ENCODE results near the gene F13A1.

The F13A1 gene

DNA sequence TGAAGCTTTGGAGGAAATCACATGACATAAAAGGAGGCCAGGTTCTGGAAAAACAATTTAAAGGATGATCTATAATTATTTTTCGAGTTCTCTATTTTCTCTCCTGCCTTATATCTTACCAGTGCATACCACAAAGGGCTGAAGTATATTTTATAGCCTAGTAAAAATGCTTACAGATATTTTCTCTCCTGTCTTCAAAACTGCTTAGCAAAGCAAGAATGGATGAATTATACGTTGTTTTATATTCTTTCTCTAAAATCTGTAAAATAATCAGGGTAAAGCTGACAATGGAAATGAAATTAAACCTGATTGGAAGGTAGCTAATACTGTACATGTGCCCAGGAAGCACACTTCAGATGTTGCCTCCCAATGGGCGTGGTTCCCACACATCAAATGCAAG lies 123.7 kb downstream of the F13A1 start:
- TF ChIP-seq, protein P1, sequence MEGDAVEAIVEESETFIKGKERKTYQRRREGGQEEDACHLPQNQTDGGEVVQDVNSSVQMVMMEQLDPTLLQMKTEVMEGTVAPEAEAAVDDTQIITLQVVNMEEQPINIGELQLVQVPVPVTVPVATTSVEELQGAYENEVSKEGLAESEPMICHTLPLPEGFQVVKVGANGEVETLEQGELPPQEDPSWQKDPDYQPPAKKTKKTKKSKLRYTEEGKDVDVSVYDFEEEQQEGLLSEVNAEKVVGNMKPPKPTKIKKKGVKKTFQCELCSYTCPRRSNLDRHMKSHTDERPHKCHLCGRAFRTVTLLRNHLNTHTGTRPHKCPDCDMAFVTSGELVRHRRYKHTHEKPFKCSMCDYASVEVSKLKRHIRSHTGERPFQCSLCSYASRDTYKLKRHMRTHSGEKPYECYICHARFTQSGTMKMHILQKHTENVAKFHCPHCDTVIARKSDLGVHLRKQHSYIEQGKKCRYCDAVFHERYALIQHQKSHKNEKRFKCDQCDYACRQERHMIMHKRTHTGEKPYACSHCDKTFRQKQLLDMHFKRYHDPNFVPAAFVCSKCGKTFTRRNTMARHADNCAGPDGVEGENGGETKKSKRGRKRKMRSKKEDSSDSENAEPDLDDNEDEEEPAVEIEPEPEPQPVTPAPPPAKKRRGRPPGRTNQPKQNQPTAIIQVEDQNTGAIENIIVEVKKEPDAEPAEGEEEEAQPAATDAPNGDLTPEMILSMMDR (IDR thresholded peaks at IDR 0.05; ENCODE audit: poor library complexity, severe bottlenecking) = no peak
- no peak for DNase-seq (ENCODE audit: low spot score)

DNA sequence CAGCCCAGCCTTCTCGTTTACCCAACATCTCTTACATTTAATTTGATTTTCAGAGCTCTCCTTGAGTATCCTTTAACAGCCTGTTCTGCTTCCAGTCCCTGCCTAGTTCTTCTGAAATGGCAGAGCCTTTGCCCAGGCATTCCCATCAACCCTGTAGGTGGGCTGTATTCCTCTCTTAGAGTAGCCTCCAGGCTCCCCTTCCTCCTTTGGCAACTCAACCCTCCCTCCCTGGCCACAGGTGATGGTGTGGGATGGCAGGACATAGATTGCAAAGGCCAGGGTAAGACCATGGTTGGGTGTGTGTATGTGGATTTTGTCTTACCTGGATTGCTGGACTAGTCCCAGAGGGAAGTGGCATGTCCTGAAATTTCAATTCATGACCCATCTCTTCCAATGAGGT lies 125.4 kb downstream of the F13A1 start:
- no peak overlapping the region for H3K27ac ChIP-seq (ENCODE audit: poor library complexity, severe bottlenecking)
- H3K4me3 ChIP-seq (ENCODE audit: severe bottlenecking) = no peak overlapping the region
- no peaks in the 10 kb centered on the region for H3K4me1 ChIP-seq (ENCODE audit: insufficient read depth, poor library complexity, severe bottlenecking)
- no peaks in the 10 kb centered on the region for H3K9me3 ChIP-seq (ENCODE audit: severe bottlenecking)
- TF ChIP-seq, protein P1 (IDR thresholded peaks at IDR 0.05; ENCODE audit: poor library complexity, severe bottlenecking) = no peak
- ATAC-seq (ENCODE audit: low read depth) (no peak), DNase-seq (ENCODE audit: low spot score) (no peak)
- H3K27me3 ChIP-seq (ENCODE audit: insufficient read depth, poor library complexity, severe bottlenecking) = no peaks in the 10 kb centered on the region
- H3K36me3 ChIP-seq (ENCODE audit: low read depth) = no peaks in the 10 kb centered on the region

More for the DNA sequence above, 123.7 kb downstream of the F13A1 start:
- no peaks in the 10 kb centered on the region for H3K4me1 ChIP-seq (ENCODE audit: insufficient read depth, poor library complexity, severe bottlenecking)
- H3K27ac ChIP-seq (ENCODE audit: poor library complexity, severe bottlenecking) = no peak overlapping the region
- H3K27me3 ChIP-seq (ENCODE audit: insufficient read depth, poor library complexity, severe bottlenecking) = no peaks in the 10 kb centered on the region
- no peak overlapping the region for H3K4me3 ChIP-seq (ENCODE audit: severe bottlenecking)
- H3K36me3 ChIP-seq (ENCODE audit: low read depth) = no peaks in the 10 kb centered on the region
- no peak for ATAC-seq (ENCODE audit: low read depth)
- H3K9me3 ChIP-seq (ENCODE audit: severe bottlenecking) = no peaks in the 10 kb centered on the region

DNA sequence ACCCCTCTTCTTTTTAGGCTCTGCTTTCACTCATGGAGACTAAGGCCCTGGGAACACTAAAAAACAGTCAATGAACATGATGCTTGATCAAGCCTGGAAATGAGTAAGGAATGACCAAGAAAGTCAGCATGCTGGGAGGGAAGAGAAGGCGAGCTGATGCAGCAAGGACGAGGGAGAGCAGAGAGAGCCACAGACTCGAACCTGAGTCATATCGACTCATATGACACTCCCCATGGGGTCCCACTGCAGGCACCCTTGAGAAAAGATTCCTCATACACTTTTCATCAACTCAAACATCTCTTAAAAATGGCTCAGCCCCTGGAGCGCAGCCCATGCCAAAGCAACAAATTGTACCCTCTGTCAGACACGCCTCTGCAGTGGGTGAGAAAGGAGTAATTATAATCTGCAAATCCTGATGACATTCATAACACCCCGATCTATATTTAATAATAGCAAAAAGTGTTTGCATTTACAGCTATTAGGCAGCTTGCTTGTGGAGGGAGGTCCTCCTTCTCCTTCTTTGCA lies 127.2 kb downstream of the F13A1 start:
- Histone ChIP-seq H3K36me3 (ENCODE audit: low read depth) (no peaks in the 10 kb centered on the region), H3K27me3 (ENCODE audit: insufficient read depth, poor library complexity, severe bottlenecking) (no peaks in the 10 kb centered on the region), H3K4me1 (ENCODE audit: insufficient read depth, poor library complexity, severe bottlenecking) (no peaks in the 10 kb centered on the region), H3K4me3 (ENCODE audit: severe bottlenecking) (no peak overlapping the region), H3K9me3 (ENCODE audit: severe bottlenecking) (no peaks in the 10 kb centered on the region), H3K27ac (ENCODE audit: poor library complexity, severe bottlenecking) (no peak overlapping the region)
- TF ChIP-seq, protein P1 (IDR thresholded peaks at IDR 0.05; ENCODE audit: poor library complexity, severe bottlenecking) = no peak
- no peak for ATAC-seq (ENCODE audit: low read depth)
- no peak for DNase-seq (ENCODE audit: low spot score)

DNA sequence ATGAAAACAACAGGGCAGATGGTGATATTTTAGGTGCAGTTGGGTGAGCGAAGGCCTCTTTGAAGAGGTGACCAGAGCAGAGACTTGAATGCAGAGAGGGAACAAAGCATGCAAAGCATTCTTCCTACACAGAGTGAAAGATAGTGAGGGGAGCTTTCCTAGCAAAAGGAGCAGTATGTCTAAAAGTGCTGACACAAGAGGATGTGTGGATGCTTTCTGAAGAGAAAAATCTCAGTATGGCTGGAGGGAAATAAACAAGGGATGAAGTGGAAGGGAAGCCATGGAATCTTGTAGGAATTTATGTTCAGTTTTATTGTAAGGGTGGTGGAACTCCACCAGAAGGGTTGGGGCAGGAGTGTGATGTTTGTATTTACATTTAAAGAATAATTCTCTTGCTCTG lies 128.6 kb downstream of the F13A1 start:
- Histone ChIP-seq H3K36me3 (ENCODE audit: low read depth) (no peaks in the 10 kb centered on the region), H3K4me1 (ENCODE audit: insufficient read depth, poor library complexity, severe bottlenecking) (no peaks in the 10 kb centered on the region), H3K9me3 (ENCODE audit: severe bottlenecking) (no peaks in the 10 kb centered on the region), H3K27me3 (ENCODE audit: insufficient read depth, poor library complexity, severe bottlenecking) (no peaks in the 10 kb centered on the region), H3K27ac (ENCODE audit: poor library complexity, severe bottlenecking) (no peak overlapping the region), H3K4me3 (ENCODE audit: severe bottlenecking) (no peak overlapping the region)
- TF ChIP-seq, protein P1 (IDR thresholded peaks at IDR 0.05; ENCODE audit: poor library complexity, severe bottlenecking) = no peak
- ATAC-seq (ENCODE audit: low read depth) (no peak), DNase-seq (ENCODE audit: low spot score) (no peak)

DNA sequence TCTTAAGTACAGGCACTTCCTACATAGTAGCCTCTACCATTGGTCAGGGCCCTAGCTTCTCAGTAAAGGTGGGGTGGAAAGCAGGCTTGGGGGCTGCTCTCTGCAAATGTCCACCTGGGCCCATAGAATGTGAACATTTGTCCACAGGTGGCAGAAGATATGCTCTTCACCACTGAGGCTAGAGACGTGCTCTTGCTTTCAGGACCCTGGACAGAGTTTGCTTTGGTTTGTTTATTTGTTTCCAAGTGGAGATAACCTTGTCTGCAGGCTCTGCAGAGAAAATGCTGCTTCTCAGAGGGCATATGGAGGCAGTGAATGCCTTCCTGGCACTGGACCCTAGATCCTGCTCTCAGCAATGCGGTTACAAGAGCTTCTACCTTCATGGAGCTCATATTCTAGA lies 129.0 kb downstream of the F13A1 start:
- Histone ChIP-seq H3K9me3 (ENCODE audit: severe bottlenecking) (no peaks in the 10 kb centered on the region), H3K27ac (ENCODE audit: poor library complexity, severe bottlenecking) (no peak overlapping the region), H3K4me3 (ENCODE audit: severe bottlenecking) (no peak overlapping the region), H3K4me1 (ENCODE audit: insufficient read depth, poor library complexity, severe bottlenecking) (no peaks in the 10 kb centered on the region), H3K27me3 (ENCODE audit: insufficient read depth, poor library complexity, severe bottlenecking) (no peaks in the 10 kb centered on the region), H3K36me3 (ENCODE audit: low read depth) (no peaks in the 10 kb centered on the region)
- no peak for ATAC-seq (ENCODE audit: low read depth)
- no peak for DNase-seq (ENCODE audit: low spot score)
- TF ChIP-seq, protein P1 (IDR thresholded peaks at IDR 0.05; ENCODE audit: poor library complexity, severe bottlenecking) = no peak

Measured in RWPE2 (cell line).